Measurements from ENCODE around the gene DLEC1.

DLEC1 gene

DNA sequence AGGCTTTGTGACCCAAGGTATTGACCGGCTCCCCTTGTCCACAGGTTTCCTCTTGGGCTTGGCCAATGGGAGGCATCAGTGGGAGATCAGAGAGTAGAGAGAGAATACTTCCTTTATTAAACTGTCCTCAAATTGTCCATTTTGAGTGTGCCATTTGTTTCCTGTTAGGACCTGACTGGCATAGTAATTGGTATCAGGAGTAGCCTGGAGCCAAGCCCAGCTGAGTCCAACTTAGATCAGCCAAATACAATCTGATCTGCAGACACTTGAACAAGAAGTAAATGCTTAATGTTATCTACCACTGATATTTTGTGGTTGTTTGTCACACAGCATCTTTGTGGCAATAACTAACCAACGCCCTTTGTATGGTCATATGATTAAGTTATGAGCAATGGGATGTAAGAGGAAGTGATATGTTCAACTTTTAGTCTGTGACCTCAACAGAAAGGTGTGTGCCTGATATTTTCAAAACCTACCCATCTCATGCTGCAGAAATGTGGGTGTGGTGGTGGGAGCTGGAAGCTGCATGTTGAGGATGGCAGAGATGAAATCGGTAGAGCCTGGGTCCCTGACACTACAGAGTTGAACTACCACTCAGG lies 112.8 kb downstream of the DLEC1 start:
- H2BK120ac ChIP-seq (ENCODE audit: low read depth, low read length) = no peak overlapping the region
- no peak overlapping the region for H3K27ac ChIP-seq (ENCODE audit: low read depth, low read length)
- no CpG with 5 or more reads among the region's 3 CpGs for WGBS (ENCODE audit: extremely low coverage, insufficient coverage, low lambda C conversion rate)
- no peak overlapping the region for H2BK5ac ChIP-seq (ENCODE audit: low read length)
- no peaks in the 10 kb centered on the region for H3K79me1 ChIP-seq (ENCODE audit: low read length)
- H3K9ac ChIP-seq (ENCODE audit: low read length) = no peak overlapping the region
- no peaks in the 10 kb centered on the region for H3K4me1 ChIP-seq (ENCODE audit: control insufficient read depth, low read depth, low read length)
- H3K79me2 ChIP-seq (ENCODE audit: control insufficient read depth, insufficient read depth, low read length) = no peaks in the 10 kb centered on the region
- H2BK15ac ChIP-seq (replicated peaks; ENCODE audit: low read depth) = no peak overlapping the region
- no peaks in the 10 kb centered on the region for H3K27me3 ChIP-seq (ENCODE audit: insufficient read depth, low read length, poor library complexity)
- H3K4me3 ChIP-seq (ENCODE audit: low read length) = no peak overlapping the region
- H3K56ac ChIP-seq (ENCODE audit: low read length) = no peak overlapping the region
- H4K8ac ChIP-seq (ENCODE audit: low read depth, low read length) = no peak overlapping the region
- no peak for DNase-seq
- H4K5ac ChIP-seq (ENCODE audit: low read length) = no peak overlapping the region
- no peak overlapping the region for H3K4me2 ChIP-seq (ENCODE audit: low read length)
- no peak overlapping the region for H3K18ac ChIP-seq (ENCODE audit: low read length)
- no peak overlapping the region for H3K23ac ChIP-seq (ENCODE audit: low read length)
- no peak overlapping the region for H2AK5ac ChIP-seq (ENCODE audit: low read length)
- H3K36me3 ChIP-seq (ENCODE audit: control insufficient read depth, insufficient read depth, low read length) = no peaks in the 10 kb centered on the region
- H3K4ac ChIP-seq (ENCODE audit: low read depth, low read length) = no peak overlapping the region

DNA sequence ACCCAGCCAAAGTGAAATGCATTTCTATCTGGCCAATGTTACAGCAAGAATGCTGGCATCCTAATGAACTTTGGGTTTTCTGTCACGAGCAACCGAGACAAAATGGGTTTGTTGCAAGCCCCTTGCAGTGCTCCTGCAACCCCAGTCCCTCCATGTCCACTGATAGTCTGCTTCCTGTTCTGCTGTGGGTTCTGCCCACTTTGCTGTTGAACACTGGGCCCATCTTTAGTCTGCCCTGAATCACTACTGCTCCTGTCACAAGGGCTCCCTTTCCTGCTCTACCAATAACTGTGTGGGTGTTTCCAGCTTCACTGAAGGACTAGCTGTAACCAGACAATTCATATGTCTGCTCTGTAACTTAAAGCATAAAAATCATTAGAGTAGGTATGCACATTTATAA lies 113.6 kb downstream of the DLEC1 start:
- no peak overlapping the region for H3K27ac ChIP-seq (ENCODE audit: low read depth, low read length)
- no peak overlapping the region for H3K4me3 ChIP-seq (ENCODE audit: low read length)
- no CpG with 5 or more reads among the region's 2 CpGs for WGBS (ENCODE audit: extremely low coverage, insufficient coverage, low lambda C conversion rate)
- no peak overlapping the region for H4K8ac ChIP-seq (ENCODE audit: low read depth, low read length)
- H3K18ac ChIP-seq (ENCODE audit: low read length) = no peak overlapping the region
- no peaks in the 10 kb centered on the region for H3K79me2 ChIP-seq (ENCODE audit: control insufficient read depth, insufficient read depth, low read length)
- H3K4me1 ChIP-seq (ENCODE audit: control insufficient read depth, low read depth, low read length) = no peaks in the 10 kb centered on the region
- H3K4me2 ChIP-seq (ENCODE audit: low read length) = no peak overlapping the region
- H2BK5ac ChIP-seq (ENCODE audit: low read length) = no peak overlapping the region
- no peak overlapping the region for H4K5ac ChIP-seq (ENCODE audit: low read length)
- H2BK15ac ChIP-seq (replicated peaks; ENCODE audit: low read depth) = no peak overlapping the region
- no peak for DNase-seq
- no peak overlapping the region for H3K23ac ChIP-seq (ENCODE audit: low read length)
- H2BK120ac ChIP-seq (ENCODE audit: low read depth, low read length) = no peak overlapping the region
- H3K79me1 ChIP-seq (ENCODE audit: low read length) = no peaks in the 10 kb centered on the region
- no peak overlapping the region for H2AK5ac ChIP-seq (ENCODE audit: low read length)
- no peaks in the 10 kb centered on the region for H3K36me3 ChIP-seq (ENCODE audit: control insufficient read depth, insufficient read depth, low read length)
- H3K56ac ChIP-seq (ENCODE audit: low read length) = no peak overlapping the region
- H3K27me3 ChIP-seq (ENCODE audit: insufficient read depth, low read length, poor library complexity) = no peaks in the 10 kb centered on the region
- H3K4ac ChIP-seq (ENCODE audit: low read depth, low read length) = no peak overlapping the region
- H3K9ac ChIP-seq (ENCODE audit: low read length) = no peak overlapping the region

DNA sequence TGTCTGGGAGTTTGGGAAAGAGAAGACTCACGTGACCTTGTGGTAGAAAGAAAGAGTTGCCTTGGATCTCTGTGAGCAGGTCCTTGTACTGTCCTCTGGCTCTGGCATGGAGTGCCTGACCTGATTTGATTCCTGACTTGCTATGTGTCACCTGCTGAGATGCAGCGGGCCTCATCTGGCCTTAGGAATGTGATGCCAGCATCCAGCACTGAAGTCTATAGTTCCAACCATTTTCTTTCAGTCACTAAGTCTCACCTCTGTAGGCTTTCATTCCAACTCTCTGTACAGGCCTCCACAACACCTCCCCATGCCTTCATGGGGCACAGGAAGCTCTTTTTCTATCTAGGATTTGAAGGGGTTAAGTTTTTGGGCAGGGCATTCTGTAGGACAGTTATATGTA lies 114.2 kb downstream of the DLEC1 start:
- H3K18ac ChIP-seq (ENCODE audit: low read length) = no peak overlapping the region
- H2BK120ac ChIP-seq (ENCODE audit: low read depth, low read length) = no peak overlapping the region
- no peak overlapping the region for H2BK15ac ChIP-seq (replicated peaks; ENCODE audit: low read depth)
- no peak overlapping the region for H3K4ac ChIP-seq (ENCODE audit: low read depth, low read length)
- H3K9ac ChIP-seq (ENCODE audit: low read length) = no peak overlapping the region
- H3K27me3 ChIP-seq (ENCODE audit: insufficient read depth, low read length, poor library complexity) = no peaks in the 10 kb centered on the region
- no peaks in the 10 kb centered on the region for H3K4me1 ChIP-seq (ENCODE audit: control insufficient read depth, low read depth, low read length)
- H4K8ac ChIP-seq (ENCODE audit: low read depth, low read length) = no peak overlapping the region
- H2BK5ac ChIP-seq (ENCODE audit: low read length) = no peak overlapping the region
- no peak overlapping the region for H3K56ac ChIP-seq (ENCODE audit: low read length)
- H3K4me3 ChIP-seq (ENCODE audit: low read length) = no peak overlapping the region
- H3K4me2 ChIP-seq (ENCODE audit: low read length) = no peak overlapping the region
- DNase-seq = no peak
- no peaks in the 10 kb centered on the region for H3K79me2 ChIP-seq (ENCODE audit: control insufficient read depth, insufficient read depth, low read length)
- H3K79me1 ChIP-seq (ENCODE audit: low read length) = no peaks in the 10 kb centered on the region
- H4K5ac ChIP-seq (ENCODE audit: low read length) = no peak overlapping the region
- WGBS (ENCODE audit: extremely low coverage, insufficient coverage, low lambda C conversion rate) = no CpG with 5 or more reads among the region's 2 CpGs
- no peak overlapping the region for H3K23ac ChIP-seq (ENCODE audit: low read length)
- H2AK5ac ChIP-seq (ENCODE audit: low read length) = no peak overlapping the region
- H3K36me3 ChIP-seq (ENCODE audit: control insufficient read depth, insufficient read depth, low read length) = no peaks in the 10 kb centered on the region
- no peak overlapping the region for H3K27ac ChIP-seq (ENCODE audit: low read depth, low read length)

DNA sequence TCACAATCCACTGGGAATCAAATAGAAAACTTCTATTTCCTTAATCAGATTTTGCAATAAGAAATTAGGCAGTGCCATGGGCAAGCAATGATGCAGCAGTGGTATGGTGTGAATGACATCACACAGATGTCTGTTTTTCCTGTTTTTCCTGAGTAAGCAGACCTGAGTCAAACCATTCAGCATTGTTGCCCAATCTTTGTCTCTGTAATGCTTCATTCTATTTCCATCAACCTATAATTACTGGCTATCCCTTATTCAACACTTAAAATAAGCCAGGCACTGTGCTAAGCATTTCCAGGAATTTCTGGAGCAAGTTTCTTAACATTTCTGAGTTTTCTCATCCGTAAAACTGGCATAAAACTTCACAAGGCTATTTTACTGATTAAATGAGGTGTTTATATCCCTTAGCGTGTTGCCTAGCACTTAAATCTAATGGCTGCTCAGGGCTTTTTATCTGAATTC lies 115.1 kb downstream of the DLEC1 start:
- no peaks in the 10 kb centered on the region for H3K79me2 ChIP-seq (ENCODE audit: control insufficient read depth, insufficient read depth, low read length)
- H2BK5ac ChIP-seq (ENCODE audit: low read length) = no peak overlapping the region
- DNase-seq = no peak
- H4K8ac ChIP-seq (ENCODE audit: low read depth, low read length) = no peak overlapping the region
- no peak overlapping the region for H2BK120ac ChIP-seq (ENCODE audit: low read depth, low read length)
- no peak overlapping the region for H3K23ac ChIP-seq (ENCODE audit: low read length)
- no CpG with 5 or more reads among the region's 2 CpGs for WGBS (ENCODE audit: extremely low coverage, insufficient coverage, low lambda C conversion rate)
- H3K4me2 ChIP-seq (ENCODE audit: low read length) = no peak overlapping the region
- H4K5ac ChIP-seq (ENCODE audit: low read length) = no peak overlapping the region
- no peak overlapping the region for H3K27ac ChIP-seq (ENCODE audit: low read depth, low read length)
- H3K9ac ChIP-seq (ENCODE audit: low read length) = no peak overlapping the region
- no peak overlapping the region for H3K4ac ChIP-seq (ENCODE audit: low read depth, low read length)
- H3K18ac ChIP-seq (ENCODE audit: low read length) = no peak overlapping the region
- no peaks in the 10 kb centered on the region for H3K4me1 ChIP-seq (ENCODE audit: control insufficient read depth, low read depth, low read length)
- no peaks in the 10 kb centered on the region for H3K36me3 ChIP-seq (ENCODE audit: control insufficient read depth, insufficient read depth, low read length)
- no peak overlapping the region for H2BK15ac ChIP-seq (replicated peaks; ENCODE audit: low read depth)
- H3K79me1 ChIP-seq (ENCODE audit: low read length) = no peaks in the 10 kb centered on the region
- no peak overlapping the region for H2AK5ac ChIP-seq (ENCODE audit: low read length)
- no peak overlapping the region for H3K4me3 ChIP-seq (ENCODE audit: low read length)
- H3K27me3 ChIP-seq (ENCODE audit: insufficient read depth, low read length, poor library complexity) = no peaks in the 10 kb centered on the region
- H3K56ac ChIP-seq (ENCODE audit: low read length) = no peak overlapping the region

DNA sequence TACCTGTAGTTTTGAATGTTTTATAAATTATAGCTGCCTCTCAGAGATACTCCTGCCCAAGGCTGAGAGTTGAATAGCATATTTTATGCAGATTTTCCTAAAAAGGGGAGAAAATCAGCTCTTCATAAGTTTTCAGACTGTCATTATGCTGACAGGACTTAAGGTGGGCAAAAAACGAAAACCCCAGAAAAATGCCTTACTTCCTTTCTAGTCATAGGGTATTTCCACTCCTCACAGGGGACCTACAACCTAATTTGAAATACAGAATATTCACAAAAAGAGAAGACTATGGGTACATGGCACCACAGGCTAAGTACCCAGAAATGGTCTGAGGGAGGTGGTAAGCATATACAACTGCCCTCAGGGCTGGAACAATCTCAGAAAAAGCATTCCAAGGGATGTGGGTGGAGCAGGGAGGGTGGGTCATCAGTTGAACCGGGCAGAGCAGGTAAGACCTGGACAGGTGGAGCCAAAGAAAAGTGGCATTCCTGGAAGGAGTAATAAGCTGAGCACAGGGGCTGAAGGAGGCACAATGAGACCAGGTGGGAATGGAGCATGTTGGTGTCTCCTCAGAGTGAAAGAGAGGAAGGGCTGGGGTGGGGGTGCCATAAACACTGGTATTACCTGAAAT lies 115.7 kb downstream of the DLEC1 start:
- Histone ChIP-seq H3K27ac (ENCODE audit: low read depth, low read length) (no peak overlapping the region), H3K36me3 (ENCODE audit: control insufficient read depth, insufficient read depth, low read length) (no peaks in the 10 kb centered on the region), H2BK120ac (ENCODE audit: low read depth, low read length) (no peak overlapping the region), H2AK5ac (ENCODE audit: low read length) (no peak overlapping the region), H3K79me1 (ENCODE audit: low read length) (no peaks in the 10 kb centered on the region), H3K4me3 (ENCODE audit: low read length) (no peak overlapping the region), H3K9ac (ENCODE audit: low read length) (no peak overlapping the region), H4K5ac (ENCODE audit: low read length) (no peak overlapping the region), H3K79me2 (ENCODE audit: control insufficient read depth, insufficient read depth, low read length) (no peaks in the 10 kb centered on the region), H4K8ac (ENCODE audit: low read depth, low read length) (no peak overlapping the region), H2BK15ac (replicated peaks; ENCODE audit: low read depth) (no peak overlapping the region), H2BK5ac (ENCODE audit: low read length) (no peak overlapping the region), H3K18ac (ENCODE audit: low read length) (no peak overlapping the region), H3K4me2 (ENCODE audit: low read length) (no peak overlapping the region), H3K4ac (ENCODE audit: low read depth, low read length) (no peak overlapping the region), H3K4me1 (ENCODE audit: control insufficient read depth, low read depth, low read length) (no peaks in the 10 kb centered on the region), H3K23ac (ENCODE audit: low read length) (no peak overlapping the region), H3K56ac (ENCODE audit: low read length) (no peak overlapping the region), H3K27me3 (ENCODE audit: insufficient read depth, low read length, poor library complexity) (no peaks in the 10 kb centered on the region)
- WGBS (ENCODE audit: extremely low coverage, insufficient coverage, low lambda C conversion rate) = no CpG with 5 or more reads among the region's 2 CpGs
- DNase-seq = no peak

DNA sequence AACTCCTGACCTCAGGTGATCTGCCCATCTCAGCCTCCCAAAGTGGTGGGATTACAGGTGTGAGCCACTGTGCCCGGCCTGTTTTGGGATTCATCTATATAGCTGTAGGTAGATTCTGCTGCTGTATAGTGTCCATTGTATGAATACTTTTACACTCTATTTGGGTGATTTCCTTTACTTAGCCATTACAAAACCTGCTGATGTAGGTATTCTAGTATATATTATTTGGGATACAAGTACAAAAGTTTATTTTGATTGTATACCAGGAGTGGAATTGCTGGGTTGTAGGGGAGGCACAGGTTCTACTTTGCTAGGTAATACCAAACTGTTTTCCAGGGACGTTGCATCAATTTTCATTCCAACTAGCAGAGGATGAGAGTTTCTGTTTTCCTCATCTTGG lies 116.8 kb downstream of the DLEC1 start:
- H3K18ac ChIP-seq (ENCODE audit: low read length) = no peak overlapping the region
- H3K9ac ChIP-seq (ENCODE audit: low read length) = no peak overlapping the region
- no peak overlapping the region for H2BK15ac ChIP-seq (replicated peaks; ENCODE audit: low read depth)
- no peak overlapping the region for H2AK5ac ChIP-seq (ENCODE audit: low read length)
- no peak for DNase-seq
- H3K23ac ChIP-seq (ENCODE audit: low read length) = no peak overlapping the region
- no peak overlapping the region for H4K8ac ChIP-seq (ENCODE audit: low read depth, low read length)
- H3K4me2 ChIP-seq (ENCODE audit: low read length) = no peak overlapping the region
- no peak overlapping the region for H2BK120ac ChIP-seq (ENCODE audit: low read depth, low read length)
- H3K4me3 ChIP-seq (ENCODE audit: low read length) = no peak overlapping the region
- no peak overlapping the region for H2BK5ac ChIP-seq (ENCODE audit: low read length)
- no peaks in the 10 kb centered on the region for H3K79me2 ChIP-seq (ENCODE audit: control insufficient read depth, insufficient read depth, low read length)
- H3K56ac ChIP-seq (ENCODE audit: low read length) = no peak overlapping the region
- no peaks in the 10 kb centered on the region for H3K4me1 ChIP-seq (ENCODE audit: control insufficient read depth, low read depth, low read length)
- H3K27ac ChIP-seq (ENCODE audit: low read depth, low read length) = no peak overlapping the region
- H3K79me1 ChIP-seq (ENCODE audit: low read length) = no peaks in the 10 kb centered on the region
- H3K36me3 ChIP-seq (ENCODE audit: control insufficient read depth, insufficient read depth, low read length) = no peaks in the 10 kb centered on the region
- no CpG with 5 or more reads among the region's 2 CpGs for WGBS (ENCODE audit: extremely low coverage, insufficient coverage, low lambda C conversion rate)
- H3K27me3 ChIP-seq (ENCODE audit: insufficient read depth, low read length, poor library complexity) = no peaks in the 10 kb centered on the region
- H3K4ac ChIP-seq (ENCODE audit: low read depth, low read length) = no peak overlapping the region
- H4K5ac ChIP-seq (ENCODE audit: low read length) = no peak overlapping the region

Data from mesendoderm (in vitro differentiated cells).